Stomach (tissue), 4 donors: ENCODE data around the gene PIGR.

ENCODE experiments used
- EP300 ChIP-seq: sonication (generic); formaldehyde crosslinking; IDR thresholded peaks from one replicate; pipeline ENCODE4 v1.6.1; 2017; ENCODE audit warnings: antibody characterized with exemption
- POLR2A ChIP-seq, 4 donors: fragments of 450-650 bp; IDR thresholded peaks; one replicate each; pipeline ENCODE4 v1.6.1; 2016; ENCODE audit warnings: antibody characterized with exemption in 4 of 4, control low read depth in 2 of 4, mild to moderate bottlenecking in 1 of 4, moderate library complexity in 1 of 4
- TF ChIP-seq, protein P1 (sequence below), 7 experiments: fragments of 450-650 bp in 4 of 7; fragments of 200-600 bp in 3 of 7; sonication (generic) in 3 of 7; IDR thresholded peaks; one replicate each; pipeline ENCODE4 v1.5.1; 2016 to 2019; ENCODE audit warnings: antibody characterized with exemption in 7 of 7, control low read depth in 2 of 7, mild to moderate bottlenecking in 1 of 7

DNA sequence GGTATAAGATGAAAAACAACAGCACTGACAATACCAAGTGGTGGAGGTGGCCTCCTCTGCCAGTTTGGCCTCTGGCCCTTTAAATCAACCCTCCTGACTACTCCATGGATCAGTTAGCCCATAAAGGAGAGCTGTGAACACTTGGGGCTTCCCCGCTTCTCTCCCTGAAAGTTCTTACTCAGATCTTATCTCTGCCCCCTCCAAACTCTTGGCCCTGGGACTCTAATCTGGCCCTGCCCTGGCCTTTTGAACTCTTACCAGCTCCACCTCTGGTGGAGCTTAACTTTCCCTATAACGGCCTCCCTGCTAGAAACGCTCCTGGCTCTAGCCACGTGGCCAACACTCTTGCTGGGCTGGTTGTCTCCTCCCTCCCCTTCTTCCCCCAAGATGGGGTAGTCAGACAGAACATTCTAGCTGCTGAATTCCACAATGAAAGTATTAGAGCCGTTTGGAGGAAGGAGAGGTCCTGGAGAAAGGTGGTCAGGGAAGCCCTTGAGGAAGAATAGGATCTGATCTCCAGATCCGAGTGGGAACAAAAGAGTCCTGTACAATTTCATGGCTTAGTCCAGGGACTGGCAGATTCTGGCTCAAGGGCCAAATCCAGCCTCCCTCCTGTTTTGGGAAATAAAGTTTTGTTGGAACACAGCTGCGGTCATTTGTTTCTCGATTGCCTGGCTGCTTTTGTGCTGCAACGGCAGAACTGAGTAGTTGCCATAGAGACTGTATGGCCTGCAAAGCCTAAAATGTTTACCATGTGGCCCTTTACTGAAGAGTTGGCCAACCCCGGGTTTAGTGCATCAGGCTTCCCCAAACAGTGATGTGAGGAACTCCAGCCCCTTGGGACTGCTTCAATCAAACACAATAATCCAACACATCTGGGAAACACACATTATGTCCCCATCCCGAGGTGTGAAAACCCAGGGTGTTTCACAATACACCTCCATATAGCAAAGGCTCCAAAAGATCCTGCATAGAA lies 9.5 kb upstream of the PIGR start:
- TF ChIP-seq POLR2A (IDR thresholded peaks at IDR 0.05) (no peak), EP300 (no peak)
- TF ChIP-seq, protein P1, sequence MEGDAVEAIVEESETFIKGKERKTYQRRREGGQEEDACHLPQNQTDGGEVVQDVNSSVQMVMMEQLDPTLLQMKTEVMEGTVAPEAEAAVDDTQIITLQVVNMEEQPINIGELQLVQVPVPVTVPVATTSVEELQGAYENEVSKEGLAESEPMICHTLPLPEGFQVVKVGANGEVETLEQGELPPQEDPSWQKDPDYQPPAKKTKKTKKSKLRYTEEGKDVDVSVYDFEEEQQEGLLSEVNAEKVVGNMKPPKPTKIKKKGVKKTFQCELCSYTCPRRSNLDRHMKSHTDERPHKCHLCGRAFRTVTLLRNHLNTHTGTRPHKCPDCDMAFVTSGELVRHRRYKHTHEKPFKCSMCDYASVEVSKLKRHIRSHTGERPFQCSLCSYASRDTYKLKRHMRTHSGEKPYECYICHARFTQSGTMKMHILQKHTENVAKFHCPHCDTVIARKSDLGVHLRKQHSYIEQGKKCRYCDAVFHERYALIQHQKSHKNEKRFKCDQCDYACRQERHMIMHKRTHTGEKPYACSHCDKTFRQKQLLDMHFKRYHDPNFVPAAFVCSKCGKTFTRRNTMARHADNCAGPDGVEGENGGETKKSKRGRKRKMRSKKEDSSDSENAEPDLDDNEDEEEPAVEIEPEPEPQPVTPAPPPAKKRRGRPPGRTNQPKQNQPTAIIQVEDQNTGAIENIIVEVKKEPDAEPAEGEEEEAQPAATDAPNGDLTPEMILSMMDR (IDR thresholded peaks at IDR 0.05), result no peak
